A549 (cell line): ENCODE measurements around the gene PKN2. TPM values are rescaled to one million over a fixed set of nuclear protein-coding genes. Genes with fewer than 3 reads are reported as not detected.
"Not testable (repeated sequence)": the region's sequence is repeated elsewhere in the genome, so short reads cannot be mapped to it uniquely, and the experiment has no call there.

Source experiments
- ATAC-seq, 2 experiments: fragments of 200-7000 bp in 1 of 2; fragments of >200 bp in 1 of 2; cut with Nextera tagmentation in 1 of 2; cut with Tn5 transposase in 1 of 2; 3 replicates each; pipeline versions ENCODE4 v1.8.0 to v1.9.1; 2018 to 2020; ENCODE audit warnings: mild to moderate bottlenecking in 1 of 2, moderate library complexity in 1 of 2
- CTCF ChIA-PET: fragments of 300-600 bp; sonication (Branson Sonifier 250); formaldehyde crosslinking; extraction: SDS; loops from one replicate; lab custom pipeline; 2021; ENCODE audit warnings: antibody characterized with exemption, inconsistent platforms; lab: Yijun Ruan, JAX
- POLR2A ChIA-PET: fragments of 350-600 bp; formaldehyde crosslinking; extraction: SDS; loops from one replicate; lab custom pipeline; 2021; ENCODE audit warnings: antibody characterized with exemption, inconsistent platforms; lab: Yijun Ruan, JAX
- DNase-seq, 2 experiments: peaks; one replicate each; pipeline versions ENCODE4 v3.0.0 to v3.0.0-alpha.2; 2011 to 2016; ENCODE audit warnings: low read depth in 1 of 2, low spot score in 1 of 2
- FAIRE-seq: peaks from 2 replicates; lab custom pipeline; 2011; peaks lifted over from hg19 to GRCh38; lab: Jason Lieb, UNC
- H3K27ac ChIP-seq, 2 experiments: fragments of >200 bp; sonication (Bioruptor Twin); formaldehyde crosslinking; 3 replicates each; pipeline ENCODE4 v1.5.1; 2016 to 2017
- H3K4me1 ChIP-seq: fragments of >200 bp; sonication (Bioruptor Twin); formaldehyde crosslinking; 3 replicates; pipeline ENCODE4 v1.6.1; 2016
- H3K4me2 ChIP-seq: fragments of >200 bp; sonication (Bioruptor Twin); formaldehyde crosslinking; 3 replicates; pipeline ENCODE4 v1.6.1; 2016
- H3K4me3 ChIP-seq: fragments of >200 bp; sonication (Bioruptor Twin); formaldehyde crosslinking; 3 replicates; pipeline ENCODE4 v1.5.1; 2016
- H3K9me3 ChIP-seq: fragments of >200 bp; sonication (Bioruptor Twin); formaldehyde crosslinking; 3 replicates; pipeline ENCODE4 v1.6.1; 2016
- FOSL2 ChIP-seq, 2 experiments: fragments of 450-650 bp in 1 of 2; fragments of >200 bp in 1 of 2; sonication (Bioruptor Twin) in 1 of 2; formaldehyde crosslinking; IDR thresholded peaks; 2 replicates each; pipeline versions ENCODE4 v1.5.0 to v1.6.1; 2016 to 2020; ENCODE audit warnings: mild to moderate bottlenecking in 1 of 2, moderate library complexity in 1 of 2
- HOXB5 ChIP-seq: fragments of 250-450 bp; sonication (Bioruptor Pico); IDR thresholded peaks from 2 replicates; pipeline ENCODE4 v1.5.0; 2020; ENCODE audit warnings: mild to moderate bottlenecking, moderate library complexity
- JUN ChIP-seq, 2 experiments: fragments of >200 bp; sonication (Bioruptor Twin); formaldehyde crosslinking; IDR thresholded peaks; 2 replicates in 1 of 2; 3 replicates in 1 of 2; pipeline ENCODE4 v1.6.1; 2016 to 2017
- KDM1A ChIP-seq: fragments of 200-600 bp; sonication (generic); IDR thresholded peaks from 2 replicates; pipeline ENCODE4 v1.6.1; 2016; ENCODE audit warnings: low read depth, mild to moderate bottlenecking
- KDM5A ChIP-seq: fragments of 200-600 bp; sonication (generic); IDR thresholded peaks from 2 replicates; pipeline ENCODE4 v1.6.1; 2016; ENCODE audit warnings: antibody characterized with exemption, mild to moderate bottlenecking
- NPAS2 ChIP-seq: fragments of 250-450 bp; sonication (Bioruptor Pico); IDR thresholded peaks from 2 replicates; pipeline ENCODE4 v1.8.0; 2022; ENCODE audit warnings: mild to moderate bottlenecking, moderate library complexity, borderline replicate concordance
- REST ChIP-seq: fragments of 200-600 bp; sonication (generic); IDR thresholded peaks from 2 replicates; pipeline ENCODE4 v1.6.1; 2016; ENCODE audit warnings: antibody characterized with exemption, mild to moderate bottlenecking, moderate library complexity
- RNF2 ChIP-seq: fragments of 200-600 bp; sonication (generic); IDR thresholded peaks from 2 replicates; pipeline ENCODE4 v1.6.1; 2016; ENCODE audit warnings: low read depth, mild to moderate bottlenecking, antibody characterized with exemption, moderate library complexity, borderline replicate concordance
- SMC3 ChIP-seq: fragments of >200 bp; sonication (Bioruptor Twin); formaldehyde crosslinking; IDR thresholded peaks from 3 replicates; pipeline ENCODE4 v1.6.1; 2018; ENCODE audit warnings: inconsistent platforms
- SREBF2 ChIP-seq: fragments of 450-650 bp; IDR thresholded peaks from 2 replicates; pipeline ENCODE4 v1.6.1; 2014; ENCODE audit warnings: mild to moderate bottlenecking, moderate library complexity
- WGBS: methylation state at CpG from one replicate; pipeline ENCODE4 v1.1.6; 2017; ENCODE audit errors: missing lambda C conversion rate; 5-methylcytosine and 5-hydroxymethylcytosine counted together
- polyA plus RNA-seq, 4 experiments: library from polyadenylated mRNA; depleted of rRNA in 3 of 4; stranded (reverse); fragments of >200 nt; fragmentation: RNase III in 1 of 4; extraction: RNeasy Plus Mini Kit Qiagen cat#74134 plus additional on column Dnase treatment in 1 of 4; gene quantifications; 2 replicates in 3 of 4; 3 replicates in 1 of 4; pipeline ENCODE4 v1.2.3, GENCODE V29; 2011 to 2017
- TF ChIP-seq, protein P1 (sequence below): fragments of >200 bp; sonication (Bioruptor Twin); formaldehyde crosslinking; IDR thresholded peaks from 3 replicates; pipeline ENCODE4 v1.5.1; 2016

PKN2 gene
- polyA plus RNA-seq, 2 of the 4 experiments (the other 2 are of a cell fraction): 14.4 to 39.6 TPM

DNA sequence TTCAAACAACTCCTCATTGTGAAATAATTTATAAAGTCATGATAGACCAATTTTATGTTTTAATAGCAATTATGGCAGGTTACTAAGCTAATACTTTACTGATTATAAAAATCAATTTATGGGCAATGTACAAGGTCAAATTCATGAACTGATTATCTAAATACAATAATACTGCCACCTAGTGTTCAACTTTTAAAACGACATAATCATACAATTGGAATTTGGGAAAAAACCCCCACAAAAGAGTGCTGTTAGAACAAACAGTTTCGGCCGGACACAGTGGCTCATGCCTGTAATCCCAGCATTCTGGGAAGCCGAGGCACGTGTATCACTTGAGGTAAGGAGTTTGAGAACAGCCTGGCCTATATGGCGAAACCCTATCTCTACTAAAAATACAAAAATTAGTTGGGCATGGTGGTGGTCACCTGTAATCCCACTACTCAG, 193.3 kb downstream of the PKN2 start (continued):
- TF ChIP-seq, protein P1, sequence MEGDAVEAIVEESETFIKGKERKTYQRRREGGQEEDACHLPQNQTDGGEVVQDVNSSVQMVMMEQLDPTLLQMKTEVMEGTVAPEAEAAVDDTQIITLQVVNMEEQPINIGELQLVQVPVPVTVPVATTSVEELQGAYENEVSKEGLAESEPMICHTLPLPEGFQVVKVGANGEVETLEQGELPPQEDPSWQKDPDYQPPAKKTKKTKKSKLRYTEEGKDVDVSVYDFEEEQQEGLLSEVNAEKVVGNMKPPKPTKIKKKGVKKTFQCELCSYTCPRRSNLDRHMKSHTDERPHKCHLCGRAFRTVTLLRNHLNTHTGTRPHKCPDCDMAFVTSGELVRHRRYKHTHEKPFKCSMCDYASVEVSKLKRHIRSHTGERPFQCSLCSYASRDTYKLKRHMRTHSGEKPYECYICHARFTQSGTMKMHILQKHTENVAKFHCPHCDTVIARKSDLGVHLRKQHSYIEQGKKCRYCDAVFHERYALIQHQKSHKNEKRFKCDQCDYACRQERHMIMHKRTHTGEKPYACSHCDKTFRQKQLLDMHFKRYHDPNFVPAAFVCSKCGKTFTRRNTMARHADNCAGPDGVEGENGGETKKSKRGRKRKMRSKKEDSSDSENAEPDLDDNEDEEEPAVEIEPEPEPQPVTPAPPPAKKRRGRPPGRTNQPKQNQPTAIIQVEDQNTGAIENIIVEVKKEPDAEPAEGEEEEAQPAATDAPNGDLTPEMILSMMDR: peak; percentile 55
- no peak for TF ChIP-seq RNF2

DNA sequence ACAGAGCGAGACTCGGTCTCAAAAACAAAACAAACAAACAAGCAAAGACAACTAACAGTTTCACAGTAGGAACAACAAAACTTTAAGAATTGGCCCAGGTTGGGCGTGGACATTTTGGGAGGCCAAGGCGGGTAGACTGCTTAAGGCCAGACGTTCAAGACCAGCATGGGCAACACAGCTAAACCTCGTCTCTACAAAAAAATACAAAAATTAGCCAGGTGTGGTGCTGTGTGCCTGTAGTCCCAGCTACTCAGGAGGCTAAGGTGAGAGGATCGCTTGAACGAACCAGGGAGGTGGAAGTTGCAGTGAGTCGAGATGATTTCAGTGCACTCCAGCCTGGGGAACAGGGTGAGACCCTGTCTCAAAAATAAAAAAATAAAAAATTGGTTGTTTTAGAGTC, 193.8 kb downstream of the PKN2 start:
- Histone ChIP-seq H3K4me1 (0 out of 3 replicates have a peak, but pooled peaks cover 3% of the 10 kb centered on the region), H3K9me3 (no peaks in the 10 kb centered on the region), H3K4me2 (no peak overlapping the region), H3K4me3 (no peak overlapping the region), H3K27ac (no peak overlapping the region)
- 62% methylated on average over 9 of the region's 9 CpGs for WGBS
- 0 out of 6 replicates have a peak, but pooled peaks have one; percentile 24 to 33 for ATAC-seq
- DNase-seq: no peak
- CTCF ChIA-PET: interaction anchor here (0.6 to 3.1 kb wide), 7 partner anchors 11 to 231 kb away, joined by 3 to 23 read pairs (median 3); partner anchors contain the start of genes GTF2B and PKN2
- POLR2A ChIA-PET: interaction anchor here (1.5 kb wide), 2 partner anchors 14 to 202 kb away, joined by 4 read pairs; no protein-coding TSS in a partner anchor
- FAIRE-seq: no peak
- TF ChIP-seq KDM5A (no peak), JUN (IDR thresholded peaks at IDR 0.05) (no peak), SMC3 (no peak), NPAS2 (CRISPR knock-in tag) (no peak), SREBF2 (no peak)

GRCh38 chr1:88878731-88879130, 194.7 kb downstream of the PKN2 start:
- Histone ChIP-seq H3K4me1 (0 out of 3 replicates have a peak, but pooled peaks cover 3% of the 10 kb centered on the region), H3K4me2 (no peak overlapping the region), H3K27ac (no peak overlapping the region), H3K9me3 (no peaks in the 10 kb centered on the region), H3K4me3 (no peak overlapping the region)
- DNase-seq (no peak), ATAC-seq (no peak), FAIRE-seq (no peak)
- 78% methylated on average over 4 of the region's 4 CpGs for WGBS
- CTCF ChIA-PET: interaction anchor here (0.9 to 3.1 kb wide), 3 partner anchors 12 to 31 kb away, joined by 3 to 23 read pairs (median 3); partner anchors contain the start of gene GTF2B
- POLR2A ChIA-PET: interaction anchor here (1.5 kb wide), 1 partner anchor 203 kb away, joined by 4 read pairs; no protein-coding TSS in a partner anchor
- no peak for TF ChIP-seq HOXB5 (CRISPR knock-in tag)
- TF ChIP-seq RNF2: no peak
- TF ChIP-seq KDM1A: no peak
- TF ChIP-seq FOSL2 (IDR thresholded peaks at IDR 0.05): no peak
- no peak for TF ChIP-seq FOSL2 (CRISPR knock-in tag; IDR thresholded peaks at IDR 0.05)
- no peak for TF ChIP-seq REST

- FAIRE-seq, H3K4me1 ChIP-seq, H3K4me2 ChIP-seq, ATAC-seq, H3K4me3 ChIP-seq, H3K9me3 ChIP-seq, DNase-seq, H3K27ac ChIP-seq: not testable (repeated sequence)
- ChIA-PET CTCF (interaction anchor here (0.6 kb wide), 1 partner anchor 280 kb away, joined by 3 read pairs; no protein-coding TSS in a partner anchor), POLR2A (interaction anchor here (0.7 to 1.0 kb wide), 2 partner anchors 12 to 1540 kb away, joined by 4 to 6 read pairs; no protein-coding TSS in a partner anchor)
- WGBS: 87% methylated on average over 7 of the region's 8 CpGs
These were observed 196.6 kb downstream of the PKN2 start for GRCh38 chr1:88880717-88881116.
